GM15510 (cell line): ENCODE results near the gene ZNF431.
A peak's percentile ranks its signal among the peaks of the same experiment; 100 is the strongest.

Experiments used
- POLR2A ChIP-seq: IDR thresholded peaks from 3 replicates; pipeline ENCODE4 v1.6.1; 2011; ENCODE audit warnings: borderline replicate concordance; ENCODE audit not compliant: insufficient read length; ENCODE audit errors: extremely low read depth

ZNF431 gene

DNA sequence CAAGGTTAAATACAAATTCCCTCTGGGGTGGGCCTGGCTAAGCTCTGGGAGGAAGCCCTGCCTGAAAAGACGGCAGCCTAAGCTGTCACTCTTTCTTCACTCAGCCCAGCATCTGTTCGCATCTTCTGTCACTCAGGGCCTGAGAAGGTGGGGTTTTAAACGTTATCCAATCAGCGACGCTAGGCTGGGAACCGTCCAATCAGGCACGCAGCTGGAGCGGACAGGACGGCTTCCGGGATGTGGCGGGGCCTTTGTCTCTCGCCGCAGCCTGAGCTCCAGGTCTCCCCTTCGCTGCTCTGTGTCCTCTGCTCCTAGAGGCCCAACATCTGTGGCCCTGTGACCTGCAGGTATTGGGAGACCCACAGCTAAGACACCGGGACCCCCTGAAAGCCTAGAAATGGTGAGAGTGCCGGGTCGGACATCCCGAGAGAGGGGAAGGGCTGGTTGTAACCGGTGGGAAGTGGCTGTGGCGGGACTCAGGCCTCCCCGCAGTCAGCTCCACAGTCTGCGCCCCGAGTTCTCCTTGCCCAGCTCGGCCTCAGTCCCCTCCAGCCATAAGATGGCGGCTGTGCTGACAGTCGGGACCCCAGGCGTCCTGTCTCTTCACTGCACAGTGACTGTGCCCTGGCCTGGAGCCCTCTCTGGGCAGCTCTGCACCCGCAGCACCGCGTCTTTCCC is at the start of gene ZNF431:
ZNF431 (plus strand) TSS at position 254 of the 678 bp plus-strand sequence; CDS start at position 398, 144 bp downstream.
- peak; percentile 81 for TF ChIP-seq POLR2A

GRCh38 chr19:21092109-21092508 is 49.7 kb upstream of the ZNF431 start:
- TF ChIP-seq POLR2A = no peak

DNA sequence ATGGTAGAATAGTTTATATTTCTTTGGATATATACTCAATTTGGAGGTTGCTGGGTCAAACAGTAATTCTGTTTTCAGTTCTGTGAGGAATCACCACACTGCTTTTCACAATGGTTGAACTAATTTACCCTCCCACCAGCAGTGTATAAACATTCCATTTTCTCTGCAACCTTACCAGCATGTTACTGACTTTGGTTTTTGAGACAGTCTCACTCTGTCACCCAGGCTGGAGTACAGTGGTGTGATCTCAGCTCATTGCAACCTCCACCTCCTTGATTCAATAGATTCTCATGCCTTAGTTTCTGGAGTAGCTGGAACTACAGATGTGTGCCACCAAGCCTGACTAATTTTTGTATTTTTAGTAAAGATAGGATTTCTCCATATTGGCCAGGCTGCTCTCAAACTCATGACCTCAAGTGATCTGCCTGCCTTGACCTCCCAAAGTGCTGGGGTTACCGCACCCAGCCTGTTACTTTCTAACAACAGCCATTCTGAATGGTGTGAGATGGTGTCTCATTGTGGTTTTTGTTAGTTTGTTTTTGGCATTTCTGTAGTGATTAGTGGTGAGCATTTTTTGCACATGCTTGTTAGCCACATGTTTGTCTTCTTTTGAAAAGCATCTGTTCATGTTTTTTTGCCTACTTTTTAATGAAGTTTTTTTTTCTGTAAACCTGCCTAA is 47.4 kb upstream of the ZNF431 start:
- no peak for TF ChIP-seq POLR2A

DNA sequence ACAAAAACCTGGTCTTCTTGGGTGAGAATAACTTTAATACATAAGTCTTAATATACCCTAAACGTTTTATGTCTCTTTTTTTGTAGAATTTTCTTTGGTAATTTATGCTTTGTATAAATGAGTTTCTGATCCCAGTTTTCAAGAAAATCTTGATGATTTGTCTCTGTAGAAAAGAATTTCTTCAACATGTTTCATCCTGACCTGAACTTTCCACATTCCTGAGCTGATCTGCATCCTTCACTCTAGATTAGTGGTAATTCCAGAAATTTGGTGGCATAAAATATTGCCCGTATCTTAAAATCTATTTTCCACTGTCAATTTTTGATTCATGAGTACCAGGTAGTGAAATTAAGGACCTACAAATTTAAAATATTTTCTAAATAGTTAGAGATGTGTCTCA is 43.5 kb upstream of the ZNF431 start:
- TF ChIP-seq POLR2A = no peak

- TF ChIP-seq POLR2A = no peak
Measured at GRCh38 chr19:21101521-21102242, 40.2 kb upstream of the ZNF431 start.

- no peak for TF ChIP-seq POLR2A
Measured at GRCh38 chr19:21109116-21109515, 32.7 kb upstream of the ZNF431 start.

DNA sequence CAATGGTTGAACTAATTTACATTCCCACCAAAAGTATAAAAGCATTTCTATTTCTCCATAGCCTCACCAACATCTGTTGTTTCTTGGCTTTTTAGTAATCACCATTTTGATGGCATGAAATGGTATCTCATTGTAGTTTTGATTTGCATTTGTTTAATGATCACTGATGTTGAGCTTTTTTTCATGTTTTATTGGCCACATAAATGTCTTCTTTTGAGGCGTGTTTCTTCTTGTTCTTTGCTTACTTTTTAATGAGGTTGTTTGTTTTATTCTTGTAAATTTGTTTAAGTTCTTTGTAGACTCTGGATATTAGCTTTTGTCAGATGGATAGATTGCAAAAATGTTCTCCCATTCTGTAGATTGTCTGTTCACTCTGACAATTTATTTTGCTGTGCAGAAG is 31.7 kb upstream of the ZNF431 start:
- TF ChIP-seq POLR2A = no peak

DNA sequence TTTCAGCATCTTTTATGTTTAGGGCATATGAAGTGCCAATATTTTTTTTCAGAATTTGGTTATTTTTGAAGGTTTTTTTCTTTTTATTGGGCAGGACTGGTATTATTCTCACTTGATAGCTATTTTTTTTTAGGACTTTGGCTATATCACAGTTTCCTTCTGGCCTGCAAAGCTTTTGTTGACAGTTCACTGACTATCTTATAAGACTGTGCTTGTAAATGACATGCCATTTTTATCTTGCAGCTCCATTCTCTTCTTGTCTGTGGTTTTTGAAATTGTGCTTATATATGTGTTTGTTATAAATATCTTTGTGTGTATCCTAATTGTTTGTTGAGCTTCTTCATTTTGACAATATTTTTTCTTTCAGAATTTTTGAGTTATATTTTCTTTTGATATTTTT is 26.4 kb upstream of the ZNF431 start:
- TF ChIP-seq POLR2A = no peak

GRCh38 chr19:21117041-21117907 is 24.6 kb upstream of the ZNF431 start:
- TF ChIP-seq POLR2A = no peak

- TF ChIP-seq POLR2A = no peak
Measured at GRCh38 chr19:21126078-21126477, 15.8 kb upstream of the ZNF431 start.

GRCh38 chr19:21127001-21127400 is 14.8 kb upstream of the ZNF431 start:
- TF ChIP-seq POLR2A = no peak

DNA sequence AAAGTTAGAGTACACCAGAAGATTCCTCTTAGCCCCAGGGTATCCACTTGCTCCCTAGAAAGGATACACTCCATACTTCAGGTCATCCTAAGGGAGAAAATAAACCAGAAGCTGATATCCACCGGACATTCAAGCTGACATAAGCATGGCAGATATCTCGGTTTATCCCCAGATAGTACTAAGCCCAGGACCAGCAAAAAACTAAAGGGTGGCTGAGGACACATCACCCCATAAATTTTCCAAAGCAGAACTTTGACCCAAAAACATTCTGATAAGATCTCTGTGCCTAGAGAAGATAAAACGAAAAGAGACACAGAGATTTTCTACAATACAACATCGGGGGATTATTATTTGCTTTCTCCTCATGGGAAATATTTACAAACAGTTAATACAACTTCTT is 13.9 kb upstream of the ZNF431 start:
- TF ChIP-seq POLR2A = no peak

DNA sequence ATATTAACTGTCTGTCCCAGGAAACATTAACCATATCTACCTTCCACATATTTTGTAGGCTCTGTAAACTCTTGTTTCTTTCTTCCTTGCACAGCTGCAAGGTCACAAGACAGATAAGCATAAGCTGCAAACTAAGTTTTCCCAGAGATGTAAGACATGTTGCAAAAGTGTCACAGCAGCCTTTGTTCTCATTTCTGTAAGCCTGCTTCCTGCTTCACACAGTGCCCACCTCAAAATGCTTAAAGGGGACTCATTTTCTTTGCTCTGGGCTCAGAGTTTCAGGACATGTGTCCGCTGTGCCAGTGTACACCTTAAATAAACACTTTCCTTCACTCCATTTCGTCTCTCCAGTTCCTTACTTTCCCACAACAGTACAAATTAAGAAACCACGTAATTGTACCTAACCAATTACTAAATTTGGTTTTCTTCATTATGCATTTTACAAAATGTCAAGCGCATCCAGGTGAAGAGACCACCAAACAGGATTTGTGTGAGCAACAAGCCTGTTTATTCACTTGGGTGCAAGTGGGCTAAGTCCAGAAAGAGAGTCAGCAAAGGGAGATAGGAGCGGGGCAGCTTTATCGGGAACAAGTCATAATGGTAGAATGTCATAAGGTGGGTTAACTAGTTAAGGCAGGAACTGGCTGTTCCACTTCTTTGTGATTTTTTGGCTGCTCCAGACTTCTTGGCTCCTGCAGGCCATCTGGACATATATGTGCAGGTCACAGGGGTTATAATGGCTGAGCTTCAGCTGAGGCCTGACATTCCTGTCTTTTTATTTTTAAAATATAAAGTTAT is 12.7 kb upstream of the ZNF431 start:
- TF ChIP-seq POLR2A = no peak
